H9 (cell line): Measurements from ENCODE around the gene ADAMTS6. TPM values are rescaled to one million over a fixed set of nuclear protein-coding genes. Genes with fewer than 3 reads are reported as not detected.

Experiments
- DNase-seq: peaks from one replicate; pipeline ENCODE4 v3.0.0-alpha.2; 2017
- H2AFZ ChIP-seq: one replicate; pipeline ENCODE4 v1.6.1; 2013; ENCODE audit warnings: mild to moderate bottlenecking, low read length, control low read depth, moderate library complexity
- H2AK5ac ChIP-seq: 2 replicates; pipeline ENCODE4 v1.6.1; 2013; ENCODE audit warnings: low read length, control low read depth, mixed read lengths; ENCODE audit not compliant: insufficient read length
- H2BK120ac ChIP-seq: one replicate; pipeline ENCODE4 v1.6.1; 2013; ENCODE audit warnings: low read depth, mild to moderate bottlenecking, low read length, control low read depth, inconsistent platforms; ENCODE audit not compliant: poor library complexity, severe bottlenecking
- H2BK12ac ChIP-seq: 2 replicates; pipeline ENCODE4 v1.6.1; 2013; ENCODE audit warnings: low read length, control low read depth, mixed read lengths, low read depth; ENCODE audit not compliant: insufficient read length
- H2BK15ac ChIP-seq: 2 replicates; pipeline ENCODE4 v1.6.1; 2013; ENCODE audit warnings: low read depth, low read length, control low read depth
- H2BK20ac ChIP-seq: one replicate; pipeline ENCODE4 v1.6.1; 2013; ENCODE audit warnings: low read depth, mild to moderate bottlenecking, low read length, control low read depth, inconsistent platforms; ENCODE audit not compliant: poor library complexity, severe bottlenecking
- H2BK5ac ChIP-seq: 2 replicates; pipeline ENCODE4 v1.6.1; 2013; ENCODE audit warnings: low read length, control low read depth, mixed read lengths; ENCODE audit not compliant: insufficient read length
- H3K14ac ChIP-seq: 2 replicates; pipeline ENCODE4 v1.6.1; 2013; ENCODE audit warnings: low read length, control low read depth; ENCODE audit not compliant: insufficient read depth
- H3K18ac ChIP-seq: 2 replicates; pipeline ENCODE4 v1.6.1; 2013; ENCODE audit warnings: low read depth, mild to moderate bottlenecking, mixed read lengths, low read length, control low read depth; ENCODE audit not compliant: insufficient read length
- H3K23ac ChIP-seq: 2 replicates; pipeline ENCODE4 v1.6.1; 2013; ENCODE audit warnings: low read length, control low read depth, mixed read lengths, low read depth; ENCODE audit not compliant: insufficient read length
- H3K23me2 ChIP-seq: 2 replicates; pipeline ENCODE4 v1.6.1; 2013; ENCODE audit warnings: low read depth, mild to moderate bottlenecking, mixed read lengths, low read length, control low read depth; ENCODE audit not compliant: insufficient read length, poor library complexity, severe bottlenecking
- H3K27ac ChIP-seq: 2 replicates; pipeline ENCODE4 v1.5.1; 2013; ENCODE audit warnings: low read length, control low read depth, mixed read lengths, low read depth; ENCODE audit not compliant: insufficient read length
- H3K27me3 ChIP-seq: 2 replicates; pipeline ENCODE4 v1.6.1; 2013; ENCODE audit warnings: low read length, control low read depth, inconsistent platforms; ENCODE audit not compliant: insufficient read depth
- H3K4ac ChIP-seq: 2 replicates; pipeline ENCODE4 v1.6.1; 2013; ENCODE audit warnings: low read depth, mild to moderate bottlenecking, control low read depth, inconsistent platforms, low read length, moderate library complexity
- H3K4me1 ChIP-seq: 2 replicates; pipeline ENCODE4 v1.6.1; 2013; ENCODE audit warnings: low read length, control low read depth, inconsistent platforms; ENCODE audit not compliant: insufficient read depth
- H3K4me2 ChIP-seq: 2 replicates; pipeline ENCODE4 v1.6.1; 2013; ENCODE audit warnings: low read length, control low read depth, mixed read lengths; ENCODE audit not compliant: insufficient read length, insufficient read depth
- H3K56ac ChIP-seq: 2 replicates; pipeline ENCODE4 v1.6.1; 2013; ENCODE audit warnings: low read depth, mild to moderate bottlenecking, mixed read lengths, low read length, control low read depth; ENCODE audit not compliant: insufficient read length
- H3K79me1 ChIP-seq: 2 replicates; pipeline ENCODE4 v1.6.1; 2013; ENCODE audit warnings: low read depth, mild to moderate bottlenecking, moderate library complexity, low read length, control low read depth, inconsistent platforms; ENCODE audit not compliant: insufficient read depth, poor library complexity, severe bottlenecking
- H3K79me2 ChIP-seq: 2 replicates; pipeline ENCODE4 v1.6.1; 2013; ENCODE audit warnings: low read length, control low read depth, inconsistent platforms; ENCODE audit not compliant: insufficient read depth
- H3K9ac ChIP-seq: 2 replicates; pipeline ENCODE4 v1.6.1; 2013; ENCODE audit warnings: low read length, control low read depth, mixed read lengths; ENCODE audit not compliant: insufficient read length; ENCODE audit errors: extremely low read depth
- H3K9me3 ChIP-seq: one replicate; pipeline ENCODE4 v1.6.1; 2013; ENCODE audit warnings: low read depth, low read length, inconsistent platforms; ENCODE audit not compliant: control insufficient read depth
- H3T11ph ChIP-seq: one replicate; pipeline ENCODE4 v1.6.1; 2013; ENCODE audit warnings: mild to moderate bottlenecking, low read length, control low read depth, inconsistent platforms
- H4K20me1 ChIP-seq: one replicate; pipeline ENCODE4 v1.6.1; 2013; ENCODE audit not compliant: control insufficient read depth, insufficient read length, insufficient read depth
- H4K5ac ChIP-seq: 2 replicates; pipeline ENCODE4 v1.6.1; 2013; ENCODE audit warnings: low read depth, mild to moderate bottlenecking, mixed read lengths, low read length, control low read depth; ENCODE audit not compliant: insufficient read length
- H4K8ac ChIP-seq: replicated peaks from 2 replicates; pipeline ENCODE4 v1.6.1; 2013; ENCODE audit warnings: low read length, control low read depth, mixed read lengths, low read depth; ENCODE audit not compliant: insufficient read length
- H4K91ac ChIP-seq: 2 replicates; pipeline ENCODE4 v1.6.1; 2013; ENCODE audit warnings: low read depth, mild to moderate bottlenecking, moderate library complexity, mixed read lengths, low read length, control low read depth; ENCODE audit not compliant: insufficient read length
- H3K27ac Mint-ChIP-seq, 3 experiments: 2 replicates in 2 of 3; 3 replicates in 1 of 3; pipeline ENCODE4 v1.8.0; 2020 to 2021; ENCODE audit warnings: mixed read lengths in 3 of 3, mild to moderate bottlenecking in 1 of 3, moderate library complexity in 1 of 3
- H3K27me3 Mint-ChIP-seq: 2 replicates; pipeline ENCODE4 v1.8.0; 2021; ENCODE audit warnings: low read depth, mild to moderate bottlenecking, moderate library complexity, mixed read lengths
- H3K36me3 Mint-ChIP-seq, 3 experiments: 2 replicates in 2 of 3; 3 replicates in 1 of 3; pipeline ENCODE4 v1.8.0; 2020 to 2021; ENCODE audit warnings: low read depth in 3 of 3, mixed read lengths in 3 of 3; ENCODE audit not compliant: insufficient read depth in 1 of 3
- H3K4me1 Mint-ChIP-seq, 2 experiments: 2 replicates each; pipeline ENCODE4 v1.8.0; 2020; ENCODE audit warnings: mixed read lengths in 2 of 2
- H3K4me3 Mint-ChIP-seq, 2 experiments: 2 replicates in 1 of 2; 3 replicates in 1 of 2; pipeline ENCODE4 v1.8.0; 2020 to 2021; ENCODE audit warnings: mild to moderate bottlenecking in 2 of 2, mixed read lengths in 2 of 2, moderate library complexity in 1 of 2
- H3K9me3 Mint-ChIP-seq, 2 experiments: 2 replicates in 1 of 2; 3 replicates in 1 of 2; pipeline ENCODE4 v1.8.0; 2020; ENCODE audit warnings: mild to moderate bottlenecking in 2 of 2, mixed read lengths in 2 of 2, moderate library complexity in 1 of 2
- WGBS: extraction: QIAGEN DNeasy Blood & Tissue Kit; methylation state at CpG from one replicate; pipeline ENCODE4 v1.1.7; 2013; ENCODE audit warnings: missing lambda C conversion rate, low lambda C conversion rate, mixed read lengths; ENCODE audit not compliant: insufficient read length; ENCODE audit errors: extremely low coverage; 5-methylcytosine and 5-hydroxymethylcytosine counted together
- total RNA-seq: library from RNA; stranded (reverse); gene quantifications from 2 replicates; pipeline ENCODE4 v1.2.1, GENCODE V29; 2021
- TF ChIP-seq, protein P1 (sequence below): fragments of 200-600 bp; sonication (generic); conservative IDR thresholded peaks from 3 replicates; pipeline ENCODE4 v1.8.0; 2021; ENCODE audit warnings: antibody characterized with exemption, mild to moderate bottlenecking

The ADAMTS6 gene
- total RNA-seq, 1 experiment from 2014 or later = 0.33 TPM

GRCh38 chr5:65482296-65482735 lies 596 bp upstream of the ADAMTS6 start:
- Histone ChIP-seq H2BK5ac (no peak overlapping the region), H3K79me2 (no peaks in the 10 kb centered on the region), H2AK5ac (no peak overlapping the region), H2BK20ac (no peak overlapping the region), H3K27me3 (no peaks in the 10 kb centered on the region; the same call in 1 of the 2 replicates), H3K18ac (no peak overlapping the region), H3T11ph (no peak overlapping the region), H3K79me1 (no peaks in the 10 kb centered on the region), H3K14ac (no peak overlapping the region), H3K27ac (peak overlapping the region; percentile 13), H3K4ac (no peak overlapping the region), H2BK120ac (no peak overlapping the region), H4K20me1 (no peaks in the 10 kb centered on the region), H2BK15ac (no peak overlapping the region), H4K5ac (no peak overlapping the region), H3K23ac (no peak overlapping the region), H3K4me2 (peak overlapping the region; percentile 74), H3K23me2 (peaks cover 18% of the 10 kb centered on the region), H3K9me3 (no peaks in the 10 kb centered on the region), H2BK12ac (no peak overlapping the region), H3K9ac (no peak overlapping the region), H4K91ac (no peak overlapping the region), H3K56ac (no peak overlapping the region), H4K8ac (no peak overlapping the region), H3K4me1 (no peaks in the 10 kb centered on the region; the same call in 1 of the 2 replicates), H2AFZ (no peak overlapping the region)
- H3K36me3 Mint-ChIP-seq = no peaks in the 10 kb centered on the region; a peak in 1 of 7 replicates
- H3K4me1 Mint-ChIP-seq = peaks cover 20% of the 10 kb centered on the region in 2 experiments
- WGBS = no CpG with 5 or more reads among the region's 6 CpGs
- no peak overlapping the region; a peak in 2 of 5 replicates for H3K4me3 Mint-ChIP-seq
- no peak for DNase-seq
- H3K9me3 Mint-ChIP-seq = no peaks in the 10 kb centered on the region; a peak in 2 of 5 replicates
- TF ChIP-seq, protein P1, sequence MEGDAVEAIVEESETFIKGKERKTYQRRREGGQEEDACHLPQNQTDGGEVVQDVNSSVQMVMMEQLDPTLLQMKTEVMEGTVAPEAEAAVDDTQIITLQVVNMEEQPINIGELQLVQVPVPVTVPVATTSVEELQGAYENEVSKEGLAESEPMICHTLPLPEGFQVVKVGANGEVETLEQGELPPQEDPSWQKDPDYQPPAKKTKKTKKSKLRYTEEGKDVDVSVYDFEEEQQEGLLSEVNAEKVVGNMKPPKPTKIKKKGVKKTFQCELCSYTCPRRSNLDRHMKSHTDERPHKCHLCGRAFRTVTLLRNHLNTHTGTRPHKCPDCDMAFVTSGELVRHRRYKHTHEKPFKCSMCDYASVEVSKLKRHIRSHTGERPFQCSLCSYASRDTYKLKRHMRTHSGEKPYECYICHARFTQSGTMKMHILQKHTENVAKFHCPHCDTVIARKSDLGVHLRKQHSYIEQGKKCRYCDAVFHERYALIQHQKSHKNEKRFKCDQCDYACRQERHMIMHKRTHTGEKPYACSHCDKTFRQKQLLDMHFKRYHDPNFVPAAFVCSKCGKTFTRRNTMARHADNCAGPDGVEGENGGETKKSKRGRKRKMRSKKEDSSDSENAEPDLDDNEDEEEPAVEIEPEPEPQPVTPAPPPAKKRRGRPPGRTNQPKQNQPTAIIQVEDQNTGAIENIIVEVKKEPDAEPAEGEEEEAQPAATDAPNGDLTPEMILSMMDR = no peak
- H3K27me3 Mint-ChIP-seq = no peaks in the 10 kb centered on the region
- peak overlapping the region; percentile 59 to 95 (median 90); a peak in 6 of 7 replicates for H3K27ac Mint-ChIP-seq
